Activated CD8-positive, alpha-beta memory T cell treated with anti-CD3 and anti-CD28 coated beads for 4 hours (primary cell): ENCODE measurements around the gene TMCC3.
"Not testable (repeated sequence)": the region's sequence is repeated elsewhere in the genome, so short reads cannot be mapped to it uniquely, and the experiment has no call there.

Experiments
- DNase-seq, 2 donors: peaks; one replicate each; pipeline ENCODE4 v3.0.0-alpha.2; 2020; ENCODE audit warnings: low read depth in 2 of 2

The TMCC3 gene

GRCh38 chr12:94636462-94637085, 13.8 kb downstream of the TMCC3 start:
- DNase-seq = no peak

DNA sequence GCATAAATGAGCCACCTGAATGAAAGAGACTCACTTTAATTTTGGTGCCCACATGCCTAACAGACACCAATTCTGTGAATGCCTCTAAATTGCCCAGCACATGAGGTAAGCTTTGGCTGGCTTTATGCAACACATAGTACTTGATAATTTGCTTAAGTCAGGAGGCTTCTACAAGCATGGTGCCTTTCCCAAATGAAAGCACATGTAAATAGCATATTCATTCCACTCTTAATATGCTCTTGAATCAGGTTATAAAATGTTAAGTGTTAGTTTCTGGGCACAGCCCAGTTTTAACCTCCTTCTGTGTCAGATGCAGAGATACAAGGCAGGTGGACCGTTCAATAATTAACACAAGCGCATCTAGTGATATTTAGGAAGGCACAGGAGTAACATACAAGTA, 15.6 kb downstream of the TMCC3 start:
- no peak for DNase-seq

DNA sequence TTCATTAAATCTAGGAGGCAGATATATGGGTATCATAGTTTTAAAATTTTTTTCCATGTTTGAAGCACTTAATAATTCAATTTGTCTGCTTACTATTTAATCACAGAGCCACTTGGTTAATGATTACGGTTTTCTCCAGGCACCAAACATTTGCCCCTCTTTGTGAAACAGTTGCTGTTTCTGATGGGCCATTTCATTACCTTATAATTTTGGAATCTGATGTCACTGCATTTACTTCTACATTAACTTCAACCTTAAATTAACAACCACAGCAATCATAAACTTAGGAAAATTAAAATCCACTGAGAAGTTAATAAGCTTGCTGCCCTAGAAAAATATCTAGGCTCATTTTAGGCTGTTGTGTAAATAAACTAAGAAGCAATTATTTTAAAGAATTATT, 17.0 kb downstream of the TMCC3 start:
- no peak for DNase-seq

GRCh38 chr12:94631058-94631457, 19.3 kb downstream of the TMCC3 start:
- no peak for DNase-seq

DNA sequence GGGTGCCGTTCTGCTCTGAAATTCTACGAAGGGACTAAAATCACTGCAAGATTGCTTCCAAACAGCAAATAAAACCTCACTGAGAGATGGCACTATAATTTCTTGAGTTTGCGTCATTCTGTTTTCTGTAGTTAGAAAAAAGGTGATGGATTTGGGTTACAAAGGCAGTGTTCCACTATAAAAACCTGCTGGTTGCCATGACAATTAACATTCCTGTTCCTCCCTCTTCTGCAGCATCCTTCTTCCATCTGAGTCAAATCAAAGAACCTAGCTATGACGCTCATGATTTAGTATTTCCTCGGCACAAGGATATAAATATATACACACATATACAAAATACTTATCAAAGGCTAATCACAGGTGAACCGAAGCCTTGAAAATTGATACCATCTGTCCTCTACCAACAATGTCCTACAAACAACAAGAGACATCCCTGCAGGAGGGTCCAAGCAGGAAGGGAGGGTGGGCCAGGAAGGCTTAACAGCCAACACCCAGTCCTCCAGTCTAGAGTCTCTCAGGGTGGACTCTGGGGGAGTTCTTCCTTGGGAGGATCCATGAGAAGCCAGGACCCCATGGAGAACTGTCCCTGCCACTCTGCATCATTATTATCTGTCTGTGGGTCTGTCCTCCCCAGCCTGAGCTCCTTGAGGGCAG, 21.4 kb downstream of the TMCC3 start:
- no peak for DNase-seq

DNA sequence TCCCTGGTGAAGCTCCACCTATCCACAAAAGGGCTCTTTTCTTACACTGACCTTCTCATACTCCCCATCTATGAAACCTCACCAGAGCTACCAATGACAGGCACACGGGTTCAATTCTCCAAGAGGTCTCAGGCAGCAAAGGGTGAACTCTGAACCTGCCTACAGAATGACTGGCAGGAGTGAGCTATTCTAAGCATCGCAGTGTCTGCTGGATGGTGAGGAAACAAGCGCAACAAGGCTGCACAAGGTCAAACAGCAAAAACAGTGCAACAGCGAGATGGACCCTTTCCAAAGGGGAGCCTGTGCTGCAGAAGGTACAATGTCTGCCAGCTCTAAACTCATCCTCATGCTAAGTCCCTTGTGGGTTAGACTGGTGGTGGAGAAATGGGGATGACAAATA, 22.0 kb downstream of the TMCC3 start:
- no peak for DNase-seq

GRCh38 chr12:94625531-94625930, 24.8 kb downstream of the TMCC3 start:
- no peak for DNase-seq

DNA sequence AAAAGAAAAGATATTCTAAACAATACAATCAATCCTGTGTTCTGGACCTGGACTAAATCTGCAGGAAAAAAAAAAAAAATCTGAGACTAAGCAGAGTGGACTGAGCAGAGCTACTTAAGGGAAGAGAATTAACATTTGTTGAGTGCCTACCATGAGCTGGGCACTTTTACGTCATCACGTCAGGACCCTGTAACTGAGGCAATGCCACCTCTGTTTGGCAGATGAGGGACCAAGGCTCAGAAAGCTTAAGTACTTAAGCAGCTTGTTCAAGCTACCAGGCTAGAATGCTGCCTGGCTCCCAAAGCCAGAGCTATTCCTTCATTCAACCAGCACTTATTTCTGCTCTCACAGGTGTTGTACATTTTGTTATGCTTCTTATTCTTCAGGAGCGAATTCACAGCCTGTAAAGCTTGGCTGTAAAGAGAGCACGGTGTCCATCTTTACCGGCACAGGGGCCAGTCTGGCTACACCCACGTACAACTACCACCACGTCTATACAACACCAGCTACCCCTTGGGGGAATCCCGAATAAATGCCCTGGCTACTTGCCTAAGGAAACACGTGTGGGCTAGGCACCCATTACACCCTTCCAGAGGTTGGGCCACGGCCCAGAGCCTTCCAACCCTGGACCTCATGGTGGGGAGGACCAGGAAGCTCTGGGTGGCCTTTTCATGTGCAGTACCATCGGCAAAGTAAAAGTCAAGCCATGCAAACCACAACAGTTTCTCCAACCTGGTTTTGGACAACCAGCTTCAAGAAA, 27.0 kb downstream of the TMCC3 start:
- no peak for DNase-seq

GRCh38 chr12:94622475-94622874, 27.9 kb downstream of the TMCC3 start:
- no peak for DNase-seq

- no peak for DNase-seq
Observed at GRCh38 chr12:94621662-94622359, 28.5 kb downstream of the TMCC3 start.

GRCh38 chr12:94620621-94621020, 29.7 kb downstream of the TMCC3 start:
- no peak for DNase-seq

- DNase-seq = no peak
Observed at GRCh38 chr12:94618995-94619695, 31.2 kb downstream of the TMCC3 start.

- no peak for DNase-seq
Observed at GRCh38 chr12:94617101-94617500, 33.3 kb downstream of the TMCC3 start.

- no peak for DNase-seq
Observed at GRCh38 chr12:94616203-94616729, 34.1 kb downstream of the TMCC3 start.

DNA sequence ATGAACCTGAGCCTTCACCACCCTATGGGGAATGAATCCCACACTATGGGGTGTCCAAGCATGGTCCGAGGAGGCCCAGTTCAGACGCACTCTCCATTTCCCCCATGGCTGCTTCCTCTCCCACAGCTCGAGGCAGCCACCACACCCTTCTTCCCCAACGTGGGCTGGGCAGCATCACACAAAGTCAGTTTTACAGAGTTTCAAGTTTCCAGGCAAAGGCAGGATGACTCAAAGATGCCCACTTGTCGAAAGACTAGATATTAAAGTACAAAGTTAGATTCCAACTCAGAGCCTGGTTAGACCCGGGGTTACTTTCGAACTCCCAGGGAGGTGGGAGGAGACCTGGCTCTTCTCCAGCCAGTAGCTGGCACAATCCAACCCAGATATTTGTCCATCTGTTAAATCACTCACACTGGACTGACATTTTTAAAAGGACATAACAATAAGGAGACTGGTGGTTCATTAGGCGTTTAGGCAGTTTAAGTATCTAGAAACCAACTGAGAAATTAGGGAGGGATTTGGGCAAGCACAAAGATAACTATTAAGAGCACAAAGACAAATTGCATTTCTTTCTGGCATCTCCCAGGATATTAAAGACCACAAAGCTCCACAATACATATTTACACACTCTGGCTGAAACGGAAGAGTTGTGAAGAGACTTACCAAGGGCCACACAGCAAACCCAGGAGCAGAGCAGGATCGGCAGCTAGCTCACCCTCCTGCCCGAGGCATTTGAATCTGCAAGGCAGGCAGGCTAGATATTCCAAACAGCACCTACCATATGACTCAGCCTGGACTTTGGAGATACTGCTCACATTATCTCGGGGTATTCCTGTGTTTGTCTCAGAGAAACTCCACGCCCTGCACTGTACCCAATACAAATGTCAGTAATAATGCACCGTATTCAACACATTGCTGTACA, 34.8 kb downstream of the TMCC3 start:
- DNase-seq = no peak

DNA sequence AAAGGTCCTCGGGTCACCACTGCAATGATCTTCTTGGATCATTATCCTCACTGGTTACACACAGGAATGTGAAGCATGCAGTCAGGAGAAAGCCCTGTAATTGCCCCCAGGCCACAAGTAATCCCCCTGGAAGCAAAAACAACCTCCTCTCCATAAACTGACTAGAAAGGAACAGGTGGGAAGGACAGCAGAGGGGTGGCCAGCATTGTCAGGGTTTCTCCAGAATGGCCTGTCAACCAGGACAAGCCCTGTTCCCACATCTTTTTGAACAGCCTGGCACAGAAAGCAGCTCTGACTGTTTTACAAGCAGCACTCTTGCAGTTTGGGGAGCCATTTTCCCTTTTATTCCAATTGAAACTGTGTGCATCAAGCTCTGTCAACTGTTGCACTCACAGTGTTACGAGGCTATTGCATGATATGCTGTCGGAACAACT, 36.1 kb downstream of the TMCC3 start:
- no peak for DNase-seq

DNA sequence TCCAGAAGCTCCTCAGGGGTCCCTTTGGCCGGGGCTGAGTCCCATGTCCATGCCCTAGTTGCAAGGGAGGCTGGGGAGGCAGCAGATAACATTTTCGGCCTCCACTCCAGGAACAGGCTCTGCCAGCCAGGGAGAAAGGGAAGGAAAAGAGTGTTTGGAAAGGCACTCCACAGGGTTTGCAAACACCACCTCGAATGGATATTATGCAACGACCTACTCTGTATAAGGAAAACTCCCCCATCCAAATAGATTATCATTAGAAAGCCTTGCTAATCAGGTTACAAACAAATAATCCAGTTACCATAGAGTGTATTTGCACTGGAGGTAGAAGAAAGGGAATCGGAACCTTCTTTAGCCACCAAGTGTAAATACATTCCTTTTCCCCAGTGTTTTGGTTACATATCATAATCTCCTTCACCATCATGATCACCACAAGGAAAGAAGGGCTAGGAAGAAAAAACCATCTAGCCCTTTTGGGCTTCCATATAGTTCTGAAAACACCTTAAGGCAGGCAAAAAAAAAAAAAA, 40.4 kb downstream of the TMCC3 start:
- DNase-seq = no peak

GRCh38 chr12:94606810-94607209, 43.5 kb downstream of the TMCC3 start:
- DNase-seq = not testable (repeated sequence)

GRCh38 chr12:94604366-94604698, 46.0 kb downstream of the TMCC3 start:
- no peak for DNase-seq
